GM18505 (cell line): ENCODE results near the gene NEURL3.
"Not testable (repeated sequence)": the region's sequence is repeated elsewhere in the genome, so short reads cannot be mapped to it uniquely, and the experiment has no call there.

Experiments
- ATAC-seq: cut with Tn5 transposase; IDR thresholded peaks from one replicate; pipeline ENCODE4 v1.9.1; 2021; ENCODE audit not compliant: unreplicated experiment
- POLR2A ChIP-seq: IDR thresholded peaks from 4 replicates; pipeline ENCODE4 v1.6.1; 2011; ENCODE audit warnings: borderline replicate concordance; ENCODE audit not compliant: insufficient read depth, insufficient read length; ENCODE audit errors: extremely low read depth

Gene NEURL3

GRCh38 chr2:96499061-96499960 is 5.8 kb downstream of the NEURL3 start:
- no peak for TF ChIP-seq POLR2A
- no peak for ATAC-seq

DNA sequence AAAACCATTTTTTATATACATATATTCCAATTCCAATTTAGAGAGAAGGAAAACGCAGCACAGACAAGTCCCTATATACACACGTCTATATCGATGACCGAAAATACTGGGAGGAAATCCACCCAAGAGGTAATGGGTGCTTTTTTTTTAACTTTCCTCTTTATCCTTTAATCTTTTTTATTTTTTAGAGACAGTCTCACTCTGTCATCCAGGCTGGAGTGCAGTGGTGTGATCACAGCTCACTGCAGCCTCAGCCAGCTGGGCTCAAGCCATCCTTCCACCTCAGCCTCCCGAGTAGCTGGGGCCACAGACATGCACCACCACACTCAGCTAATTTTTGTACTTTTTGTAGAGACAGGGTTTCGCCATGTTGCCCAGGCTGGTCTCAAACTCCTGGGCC is 6.5 kb downstream of the NEURL3 start:
- ATAC-seq: not testable (repeated sequence)

GRCh38 chr2:96498021-96498431 is 7.1 kb downstream of the NEURL3 start:
- no peak for ATAC-seq

DNA sequence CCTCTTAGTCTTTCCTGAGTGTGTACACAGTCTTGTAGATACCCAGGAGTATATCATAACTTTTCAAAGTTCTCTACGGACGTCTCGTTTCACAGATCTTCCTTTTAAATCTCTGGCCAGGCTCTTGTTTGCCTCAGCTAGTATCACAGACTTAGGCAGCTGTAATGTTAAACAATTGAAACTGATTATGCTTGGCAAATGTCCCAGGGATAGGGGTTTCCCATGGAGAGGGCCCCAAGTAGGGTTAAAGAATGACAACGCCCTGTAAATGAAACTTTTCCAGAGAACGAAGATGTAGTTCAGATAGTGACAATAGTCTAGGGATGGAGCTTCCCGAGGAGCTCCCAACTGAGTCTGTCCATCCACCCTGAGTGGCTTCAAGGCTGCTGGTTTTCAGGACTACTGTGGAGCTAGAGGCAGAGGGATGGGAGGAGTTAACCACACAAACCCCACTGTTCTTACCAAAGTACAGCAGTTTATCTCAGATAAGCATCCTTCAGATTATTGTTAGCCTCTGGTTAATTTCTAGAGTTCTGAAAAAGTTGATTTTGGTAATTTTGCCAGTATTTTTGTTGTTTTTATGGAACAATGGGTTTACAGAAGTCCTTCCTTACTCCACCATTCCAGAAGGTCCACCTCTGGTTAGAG is 9.1 kb downstream of the NEURL3 start:
- ATAC-seq: no peak
- no peak for TF ChIP-seq POLR2A

More at GRCh38 chr2:96498021-96498431, 7.1 kb downstream of the NEURL3 start:
- TF ChIP-seq POLR2A: no peak

GRCh38 chr2:96494188-96494587 is 11.0 kb downstream of the NEURL3 start:
- TF ChIP-seq POLR2A: no peak
- no peak for ATAC-seq

DNA sequence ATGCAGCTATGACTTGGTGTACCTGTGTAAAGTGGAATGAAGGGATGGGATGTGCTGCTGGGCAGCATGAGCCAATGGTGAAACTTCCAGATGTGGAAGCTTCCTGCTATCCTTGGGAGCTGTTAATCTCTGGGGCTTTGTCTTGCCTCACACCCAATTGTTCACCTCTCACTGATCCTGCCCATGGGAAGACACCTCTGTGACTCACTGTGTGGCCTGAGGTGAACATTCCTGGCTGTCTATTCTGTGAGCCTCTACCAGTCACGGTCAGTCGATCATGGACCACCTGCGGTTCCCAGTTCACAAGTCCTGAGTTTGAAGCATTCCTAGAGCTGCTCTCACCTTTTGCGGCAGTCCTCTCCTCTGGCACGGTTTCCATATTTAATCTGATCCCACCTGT is 12.1 kb downstream of the NEURL3 start:
- no peak for ATAC-seq

DNA sequence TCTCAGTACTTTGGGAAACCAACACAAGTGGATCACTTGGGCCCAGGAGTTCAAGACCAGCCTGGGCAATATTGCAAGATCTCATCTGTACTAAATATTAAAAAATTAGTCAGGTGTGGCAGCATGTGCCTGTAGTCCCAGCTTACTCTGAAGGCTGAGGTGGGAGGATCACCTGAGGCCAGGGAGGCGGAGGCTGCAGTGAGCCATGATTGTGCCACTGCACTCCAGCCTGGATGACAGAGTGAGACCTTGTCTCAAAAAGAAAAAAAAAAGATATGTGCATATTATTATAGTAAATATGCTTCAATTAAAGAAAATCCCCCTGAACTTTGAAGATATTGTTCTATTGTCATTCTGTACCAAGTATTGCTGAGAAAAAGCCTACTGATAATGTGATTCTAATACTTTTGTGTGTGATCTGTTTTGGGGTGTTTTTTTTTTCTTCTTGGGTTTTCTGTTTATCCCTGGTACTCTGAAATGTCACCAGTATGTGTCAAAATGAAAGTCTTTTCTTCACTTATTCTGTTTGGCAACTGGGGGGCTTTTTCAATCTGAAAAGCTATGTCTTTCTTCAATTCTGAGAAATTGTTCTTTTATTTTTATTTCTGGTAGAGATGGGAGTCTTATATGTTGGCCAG is 13.2 kb downstream of the NEURL3 start:
- TF ChIP-seq POLR2A: no peak
- no peak for ATAC-seq

More for the DNA sequence above, 12.1 kb downstream of the NEURL3 start:
- TF ChIP-seq POLR2A: no peak

DNA sequence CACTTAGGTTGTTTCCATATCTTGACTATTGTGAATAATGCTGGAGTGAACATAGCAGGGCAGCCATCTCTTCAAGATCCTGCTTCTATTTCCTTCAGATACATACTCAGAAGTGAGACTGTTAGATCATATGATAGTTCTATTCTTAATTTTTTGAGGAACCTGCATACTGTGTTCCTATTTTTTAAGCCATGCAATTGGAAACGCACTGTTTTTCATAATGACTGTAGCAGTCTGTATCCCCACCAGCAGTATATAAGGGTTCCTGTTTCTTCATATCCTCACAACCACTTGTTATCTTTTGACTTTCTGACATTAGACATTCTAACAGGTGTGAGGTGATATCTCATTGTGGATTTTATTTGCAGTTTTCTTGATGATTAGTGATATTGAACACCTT is 15.5 kb downstream of the NEURL3 start:
- no peak for ATAC-seq

DNA sequence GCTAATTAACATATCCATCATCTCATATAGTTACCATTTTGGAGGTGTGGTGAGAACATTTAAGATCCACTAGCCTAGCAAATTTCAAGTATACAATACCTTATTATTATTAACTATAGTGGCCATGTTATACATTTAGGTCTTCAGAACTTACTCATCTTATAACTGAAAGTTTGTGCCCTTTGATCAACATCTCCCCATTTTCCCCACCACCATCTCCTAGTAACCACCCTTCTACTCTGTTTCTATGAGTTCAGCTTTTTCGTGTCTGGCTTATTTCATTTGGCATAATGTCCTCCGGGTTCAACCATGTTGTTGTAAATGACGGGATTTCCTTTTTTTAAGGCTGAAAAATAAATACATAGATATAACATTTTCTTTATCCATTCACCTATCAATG is 15.9 kb downstream of the NEURL3 start:
- no peak for ATAC-seq
- no peak for TF ChIP-seq POLR2A

More for the DNA sequence above, 15.5 kb downstream of the NEURL3 start:
- TF ChIP-seq POLR2A: no peak

GRCh38 chr2:96486696-96487095 is 18.5 kb downstream of the NEURL3 start:
- no peak for TF ChIP-seq POLR2A
- ATAC-seq: no peak

DNA sequence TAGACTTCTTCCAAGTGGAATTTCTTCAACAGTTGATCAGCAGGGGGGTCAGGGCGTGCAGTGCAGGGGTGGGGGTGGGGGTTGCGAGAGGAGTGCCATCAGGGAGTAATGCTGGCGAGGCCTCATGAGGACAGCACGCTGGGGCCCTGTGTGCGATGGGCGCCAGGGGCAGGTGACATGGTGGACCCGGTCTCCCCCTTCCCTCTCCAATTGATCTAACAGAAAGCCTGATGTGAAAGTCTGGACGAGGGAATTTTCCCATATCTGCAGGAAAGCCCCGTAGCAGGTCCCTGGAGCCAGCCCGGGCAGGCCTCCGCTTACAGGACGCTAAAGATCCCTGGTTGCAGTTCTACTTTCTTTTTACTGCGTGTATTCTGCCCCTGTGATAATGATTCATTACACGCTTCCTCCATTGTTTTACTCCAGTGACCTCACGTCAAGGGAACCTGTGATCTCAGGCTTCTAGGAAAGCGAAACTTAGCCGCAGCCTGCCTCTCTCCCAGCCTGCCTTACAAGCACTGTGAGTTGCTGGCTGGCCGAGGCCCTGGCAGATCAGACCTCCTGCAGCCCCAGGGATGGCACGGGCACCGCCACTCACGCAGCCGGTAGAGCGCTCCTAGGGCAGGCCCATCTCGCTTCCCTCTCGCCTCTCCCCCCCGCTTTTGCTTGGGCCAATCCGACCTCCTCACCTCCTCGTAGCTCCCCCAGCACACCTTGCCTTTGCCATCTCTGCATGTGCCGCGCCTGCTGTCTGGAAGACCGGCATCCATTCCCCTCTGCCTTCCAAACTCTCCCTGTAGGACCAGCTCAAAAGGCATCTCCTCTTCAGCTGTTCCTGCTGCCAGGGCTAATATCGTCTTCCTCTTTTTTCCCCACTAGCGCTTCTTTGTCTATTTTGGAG is 19.2 kb downstream of the NEURL3 start:
- peak; percentile 81 for ATAC-seq
- peak; percentile 96 for TF ChIP-seq POLR2A

DNA sequence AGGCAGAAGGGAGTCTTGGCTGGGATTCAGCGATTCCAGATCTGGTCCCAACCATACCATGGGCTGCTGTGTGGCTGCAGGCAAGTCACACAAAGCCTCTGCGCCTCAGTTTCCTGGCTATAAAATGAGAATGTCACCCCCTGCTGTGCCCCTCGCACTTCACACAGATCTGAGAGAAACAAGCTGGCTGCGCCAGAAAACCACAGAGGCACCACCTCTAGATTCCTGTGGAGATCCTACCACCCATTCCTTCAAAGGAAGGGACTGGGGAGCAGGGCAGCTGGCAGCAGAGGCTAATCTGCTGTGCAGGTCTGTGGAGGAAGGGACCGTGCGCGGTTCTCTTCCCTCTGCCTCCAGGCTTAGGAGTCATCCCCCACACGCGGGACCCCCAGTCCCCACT is 19.8 kb downstream of the NEURL3 start:
- ATAC-seq: no peak
- no peak for TF ChIP-seq POLR2A

- no peak for ATAC-seq
- no peak for TF ChIP-seq POLR2A
Observed at GRCh38 chr2:96484091-96484490, 21.1 kb downstream of the NEURL3 start.
